Stimulated activated naive CD8-positive, alpha-beta T cell treated with anti-CD3 and anti-CD28 coated beads, Interleukin-15, amount 100 ng/mL, for 72 hours (primary cell): ENCODE data around the gene BCAS1.
"Not testable (repeated sequence)": the region's sequence is repeated elsewhere in the genome, so short reads cannot be mapped to it uniquely, and the experiment has no call there.

Experiments used
- ATAC-seq: fragments of 150-1000 bp; cut with Tn5 transposase; 2 replicates; pipeline ENCODE4 v1.10.0; 2021; ENCODE audit warnings: mild to moderate bottlenecking, moderate library complexity
- DNase-seq, 2 donors: peaks; one replicate each; pipeline ENCODE4 v3.0.0; 2021 to 2022
- H3K27ac Mint-ChIP-seq, 2 donors: one replicate each; pipeline ENCODE4 v1.8.0; 2022; ENCODE audit warnings: mild to moderate bottlenecking in 2 of 2, mixed read lengths in 2 of 2, moderate library complexity in 2 of 2
- H3K27me3 Mint-ChIP-seq: one replicate; pipeline ENCODE4 v1.8.0; 2022; ENCODE audit warnings: mixed read lengths
- H3K4me1 Mint-ChIP-seq: one replicate; pipeline ENCODE4 v1.8.0; 2022; ENCODE audit warnings: mild to moderate bottlenecking, mixed read lengths
- H3K4me3 Mint-ChIP-seq, 2 donors: one replicate each; pipeline ENCODE4 v1.8.0; 2022; ENCODE audit warnings: mild to moderate bottlenecking in 2 of 2, mixed read lengths in 2 of 2, moderate library complexity in 1 of 2
- H3K9me3 Mint-ChIP-seq, 2 donors: one replicate each; pipeline ENCODE4 v1.8.0; 2022; ENCODE audit warnings: mixed read lengths in 2 of 2

BCAS1 gene

GRCh38 chr20:53986037-53986650 lies 84.2 kb downstream of the BCAS1 start:
- no peak for ATAC-seq
- Mint-ChIP-seq H3K27me3 (peaks cover 30% of the 10 kb centered on the region), H3K9me3 (no peaks in the 10 kb centered on the region), H3K4me3 (no peak overlapping the region), H3K27ac (peak overlapping the region in 1 of 2 donors; percentile 82), H3K4me1 (peaks cover 25% of the 10 kb centered on the region)
- no peak for DNase-seq

- ATAC-seq (no peak), DNase-seq (no peak)
- Mint-ChIP-seq H3K27me3 (peaks cover 23% of the 10 kb centered on the region), H3K4me3 (no peak overlapping the region), H3K4me1 (peaks cover 29% of the 10 kb centered on the region), H3K27ac (no peak overlapping the region), H3K9me3 (no peaks in the 10 kb centered on the region)
Observed at GRCh38 chr20:53985150-53985518, 85.3 kb downstream of the BCAS1 start.

- no peak for ATAC-seq
- peaks cover 29% of the 10 kb centered on the region for H3K4me1 Mint-ChIP-seq
- H3K27me3 Mint-ChIP-seq: peaks cover 23% of the 10 kb centered on the region
Observed at GRCh38 chr20:53984356-53985149, 85.8 kb downstream of the BCAS1 start.

GRCh38 chr20:53983401-53983800 lies 87.0 kb downstream of the BCAS1 start:
- Mint-ChIP-seq H3K4me1 (peaks cover 29% of the 10 kb centered on the region), H3K27ac (no peak overlapping the region), H3K27me3 (peaks cover 30% of the 10 kb centered on the region), H3K9me3 (no peaks in the 10 kb centered on the region), H3K4me3 (no peak overlapping the region)
- DNase-seq: no peak
- no peak for ATAC-seq

More at GRCh38 chr20:53984356-53985149, 85.8 kb downstream of the BCAS1 start:
- peak overlapping the region in 1 of 2 donors; percentile 16 for H3K27ac Mint-ChIP-seq
- no peak for DNase-seq
- no peaks in the 10 kb centered on the region for H3K9me3 Mint-ChIP-seq
- H3K4me3 Mint-ChIP-seq: no peak overlapping the region

GRCh38 chr20:53982624-53983023 lies 87.8 kb downstream of the BCAS1 start:
- Mint-ChIP-seq H3K4me3 (no peak overlapping the region), H3K4me1 (peaks cover 29% of the 10 kb centered on the region), H3K9me3 (no peaks in the 10 kb centered on the region), H3K27ac (no peak overlapping the region), H3K27me3 (peaks cover 22% of the 10 kb centered on the region)
- ATAC-seq (no peak), DNase-seq (no peak)

- peak; percentile 98 for ATAC-seq
- Mint-ChIP-seq H3K9me3 (peaks cover 2 to 3% of the 10 kb centered on the region in 2 donors), H3K27me3 (peaks cover 20% of the 10 kb centered on the region), H3K4me1 (peaks cover 29% of the 10 kb centered on the region), H3K4me3 (no peak overlapping the region), H3K27ac (no peak overlapping the region)
- peak; percentile 21 to 48 for DNase-seq
Observed at GRCh38 chr20:53981752-53982437, 88.5 kb downstream of the BCAS1 start.

GRCh38 chr20:53981130-53981529 lies 89.3 kb downstream of the BCAS1 start:
- Mint-ChIP-seq H3K27ac (no peak overlapping the region), H3K4me1 (peaks cover 29% of the 10 kb centered on the region), H3K27me3 (peaks cover 20% of the 10 kb centered on the region), H3K4me3 (no peak overlapping the region), H3K9me3 (peaks cover 9% of the 10 kb centered on the region in 2 donors)
- ATAC-seq: no peak
- DNase-seq: no peak

GRCh38 chr20:53980031-53980465 lies 90.3 kb downstream of the BCAS1 start:
- Mint-ChIP-seq H3K27me3 (peaks cover 19% of the 10 kb centered on the region), H3K4me1 (peaks cover 28% of the 10 kb centered on the region), H3K9me3 (peaks cover 10 to 13% of the 10 kb centered on the region in 2 donors), H3K27ac (no peak overlapping the region), H3K4me3 (no peak overlapping the region)
- DNase-seq (no peak), ATAC-seq (no peak)

GRCh38 chr20:53978497-53978896 lies 91.9 kb downstream of the BCAS1 start:
- no peak for DNase-seq
- Mint-ChIP-seq H3K27me3 (peaks cover 10% of the 10 kb centered on the region), H3K27ac (no peak overlapping the region), H3K4me1 (peaks cover 16% of the 10 kb centered on the region), H3K9me3 (peaks cover 14 to 21% of the 10 kb centered on the region in 2 donors), H3K4me3 (no peak overlapping the region)
- ATAC-seq: no peak

GRCh38 chr20:53977391-53977790 lies 93.0 kb downstream of the BCAS1 start:
- peaks cover 14% of the 10 kb centered on the region for H3K4me1 Mint-ChIP-seq
- peaks cover 15 to 24% of the 10 kb centered on the region in 2 donors for H3K9me3 Mint-ChIP-seq
- DNase-seq: no peak
- H3K27me3 Mint-ChIP-seq: peaks cover 10% of the 10 kb centered on the region
- H3K27ac Mint-ChIP-seq: no peak overlapping the region
- ATAC-seq: no peak
- H3K4me3 Mint-ChIP-seq: no peak overlapping the region

- ATAC-seq (no peak), DNase-seq (no peak)
- H3K9me3 Mint-ChIP-seq: peaks cover 15 to 24% of the 10 kb centered on the region in 2 donors
- peaks cover under 1% of the 10 kb centered on the region for H3K4me1 Mint-ChIP-seq
- H3K4me3 Mint-ChIP-seq: no peak overlapping the region
- no peak overlapping the region for H3K27ac Mint-ChIP-seq
- peaks cover 10% of the 10 kb centered on the region for H3K27me3 Mint-ChIP-seq
Observed at GRCh38 chr20:53975761-53976160, 94.6 kb downstream of the BCAS1 start.

GRCh38 chr20:53974785-53975555 lies 95.4 kb downstream of the BCAS1 start:
- DNase-seq (no peak), ATAC-seq (no peak)
- Mint-ChIP-seq H3K4me3 (no peak overlapping the region), H3K27me3 (peaks cover 10% of the 10 kb centered on the region), H3K4me1 (no peaks in the 10 kb centered on the region), H3K27ac (no peak overlapping the region), H3K9me3 (peaks cover 15 to 24% of the 10 kb centered on the region in 2 donors)

GRCh38 chr20:53973882-53974281 lies 96.5 kb downstream of the BCAS1 start:
- not testable (repeated sequence) for H3K27ac Mint-ChIP-seq, H3K4me3 Mint-ChIP-seq, ATAC-seq, H3K4me1 Mint-ChIP-seq, H3K27me3 Mint-ChIP-seq, DNase-seq
- H3K9me3 Mint-ChIP-seq: peaks cover 15 to 24% of the 10 kb centered on the region in 2 donors

GRCh38 chr20:53972179-53972578 lies 98.2 kb downstream of the BCAS1 start:
- Mint-ChIP-seq H3K27ac (no peak overlapping the region), H3K4me1 (no peaks in the 10 kb centered on the region), H3K4me3 (no peak overlapping the region), H3K9me3 (peaks cover 15 to 24% of the 10 kb centered on the region in 2 donors), H3K27me3 (no peaks in the 10 kb centered on the region)
- no peak for ATAC-seq
- DNase-seq: no peak

- Mint-ChIP-seq H3K4me1 (no peaks in the 10 kb centered on the region), H3K9me3 (peaks cover 6 to 15% of the 10 kb centered on the region in 2 donors), H3K4me3 (no peak overlapping the region), H3K27ac (no peak overlapping the region), H3K27me3 (no peaks in the 10 kb centered on the region)
- ATAC-seq (no peak), DNase-seq (no peak)
Observed at GRCh38 chr20:53971096-53971683, 99.2 kb downstream of the BCAS1 start.
